Epithelial cell of proximal tubule (primary cell): Measurements from ENCODE around the gene CCDC157. TPM values are rescaled to one million over a fixed set of nuclear protein-coding genes. Genes with fewer than 3 reads are reported as not detected.

ENCODE experiments used
- DNase-seq: peaks from one replicate; pipeline ENCODE4 v3.0.0-alpha.2; 2011; ENCODE audit warnings: low read depth
- H3K4me3 ChIP-seq: 2 replicates; pipeline ENCODE4 v1.5.1; 2011; ENCODE audit warnings: low read depth, mild to moderate bottlenecking, low read length
- total RNA-seq: library from RNA; depleted of rRNA; stranded (reverse); fragments of >200 nt; gene quantifications from 2 replicates; pipeline ENCODE4 v1.2.3, GENCODE V29; 2015
- TF ChIP-seq, protein P1 (sequence below): conservative IDR thresholded peaks from 2 replicates; pipeline ENCODE4 v1.5.1; 2012; ENCODE audit warnings: low read depth, mild to moderate bottlenecking, low read length

CCDC157 gene
- total RNA-seq, 1 donor from 2014 or later, result 2.2 TPM

DNA sequence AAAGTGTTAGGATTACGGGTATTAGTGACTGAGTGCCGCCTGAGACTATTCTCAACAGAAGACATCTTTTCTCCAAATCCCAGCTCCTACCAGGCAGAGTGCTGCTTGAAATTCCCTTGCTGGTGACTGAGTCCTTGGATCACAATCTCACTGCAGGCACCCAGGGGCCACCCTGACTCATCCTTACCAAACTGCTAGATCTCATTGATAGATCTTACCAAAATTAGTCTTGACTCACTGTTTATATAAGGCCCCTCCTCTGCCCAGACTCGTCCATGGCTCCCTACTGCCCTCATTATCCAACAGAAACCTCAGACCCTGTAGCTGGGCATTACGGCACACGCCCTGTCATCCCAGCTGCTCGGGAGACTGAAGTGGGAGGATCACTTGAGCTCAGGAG is 44.8 kb upstream of the CCDC157 start:
- DNase-seq, result no peak
- H3K4me3 ChIP-seq, result peak overlapping the region; percentile 13
- TF ChIP-seq, protein P1, sequence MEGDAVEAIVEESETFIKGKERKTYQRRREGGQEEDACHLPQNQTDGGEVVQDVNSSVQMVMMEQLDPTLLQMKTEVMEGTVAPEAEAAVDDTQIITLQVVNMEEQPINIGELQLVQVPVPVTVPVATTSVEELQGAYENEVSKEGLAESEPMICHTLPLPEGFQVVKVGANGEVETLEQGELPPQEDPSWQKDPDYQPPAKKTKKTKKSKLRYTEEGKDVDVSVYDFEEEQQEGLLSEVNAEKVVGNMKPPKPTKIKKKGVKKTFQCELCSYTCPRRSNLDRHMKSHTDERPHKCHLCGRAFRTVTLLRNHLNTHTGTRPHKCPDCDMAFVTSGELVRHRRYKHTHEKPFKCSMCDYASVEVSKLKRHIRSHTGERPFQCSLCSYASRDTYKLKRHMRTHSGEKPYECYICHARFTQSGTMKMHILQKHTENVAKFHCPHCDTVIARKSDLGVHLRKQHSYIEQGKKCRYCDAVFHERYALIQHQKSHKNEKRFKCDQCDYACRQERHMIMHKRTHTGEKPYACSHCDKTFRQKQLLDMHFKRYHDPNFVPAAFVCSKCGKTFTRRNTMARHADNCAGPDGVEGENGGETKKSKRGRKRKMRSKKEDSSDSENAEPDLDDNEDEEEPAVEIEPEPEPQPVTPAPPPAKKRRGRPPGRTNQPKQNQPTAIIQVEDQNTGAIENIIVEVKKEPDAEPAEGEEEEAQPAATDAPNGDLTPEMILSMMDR, result no peak

DNA sequence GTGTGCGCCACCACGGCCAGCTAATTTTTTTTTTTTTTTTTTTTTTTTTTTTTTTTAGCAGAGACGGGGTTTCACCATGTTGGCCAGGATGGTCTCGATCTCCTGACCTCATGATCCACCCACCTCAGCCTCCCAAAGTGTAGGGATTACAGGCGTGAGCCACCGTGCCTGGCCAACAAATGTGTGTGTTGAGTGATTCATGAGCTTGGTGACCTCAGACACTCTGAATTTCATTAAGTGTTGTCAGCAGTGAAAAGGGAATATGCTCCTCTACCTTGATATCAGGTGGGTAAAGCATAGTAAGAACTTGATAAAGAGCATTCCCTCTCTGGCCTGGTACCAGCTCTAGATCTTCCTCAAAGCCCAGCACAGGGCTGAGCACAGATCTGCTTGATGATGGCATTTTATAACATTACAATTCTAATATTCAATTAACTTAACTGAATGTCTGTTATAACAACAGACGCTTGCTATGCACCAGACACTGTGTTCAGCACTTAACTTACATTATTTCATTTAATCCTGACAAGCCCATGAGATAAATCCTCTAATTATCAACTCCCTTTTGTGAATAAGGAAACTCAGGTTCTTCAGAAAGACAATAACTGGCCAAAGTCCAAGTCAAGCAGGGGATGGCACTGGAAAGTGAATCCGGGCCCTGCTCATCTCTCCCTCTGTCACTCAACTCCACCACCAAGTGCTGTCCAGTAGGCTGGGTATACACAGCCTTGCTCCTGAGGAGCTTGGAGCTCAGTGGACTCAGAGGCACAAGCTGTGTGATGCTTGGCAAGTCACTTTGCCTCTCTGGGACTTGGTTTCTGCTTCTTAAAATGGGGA is 43.1 kb upstream of the CCDC157 start:
- TF ChIP-seq, protein P1, result no peak
- H3K4me3 ChIP-seq, result no peak overlapping the region
- no peak for DNase-seq

GRCh38 chr22:30314915-30315314 is 41.9 kb upstream of the CCDC157 start:
- TF ChIP-seq, protein P1, result no peak
- no peak for DNase-seq
- no peak overlapping the region for H3K4me3 ChIP-seq

- H3K4me3 ChIP-seq, result no peak overlapping the region
- TF ChIP-seq, protein P1, result no peak
- no peak for DNase-seq
Measured at GRCh38 chr22:30315962-30316576, 40.7 kb upstream of the CCDC157 start.

DNA sequence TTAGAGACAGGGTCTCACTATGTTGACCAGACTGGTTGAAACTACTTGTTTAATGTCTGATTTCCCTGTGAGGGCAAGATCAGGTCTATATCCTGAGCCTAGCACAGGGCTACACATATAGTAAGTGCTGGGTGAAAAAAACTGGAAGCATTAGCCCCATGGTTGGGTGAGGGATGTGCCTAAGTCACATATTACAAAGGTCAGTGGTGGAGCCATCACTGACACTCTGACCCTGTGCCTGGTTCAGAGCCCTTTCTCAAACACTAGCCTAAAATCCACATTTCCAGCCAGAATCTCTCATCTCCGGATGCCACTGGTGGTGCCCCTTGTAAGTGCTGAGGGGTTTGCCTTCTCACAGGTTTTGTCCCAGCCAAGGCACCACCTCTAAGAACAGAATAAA is 39.0 kb upstream of the CCDC157 start:
- TF ChIP-seq, protein P1, result no peak
- H3K4me3 ChIP-seq, result no peak overlapping the region
- no peak for DNase-seq

DNA sequence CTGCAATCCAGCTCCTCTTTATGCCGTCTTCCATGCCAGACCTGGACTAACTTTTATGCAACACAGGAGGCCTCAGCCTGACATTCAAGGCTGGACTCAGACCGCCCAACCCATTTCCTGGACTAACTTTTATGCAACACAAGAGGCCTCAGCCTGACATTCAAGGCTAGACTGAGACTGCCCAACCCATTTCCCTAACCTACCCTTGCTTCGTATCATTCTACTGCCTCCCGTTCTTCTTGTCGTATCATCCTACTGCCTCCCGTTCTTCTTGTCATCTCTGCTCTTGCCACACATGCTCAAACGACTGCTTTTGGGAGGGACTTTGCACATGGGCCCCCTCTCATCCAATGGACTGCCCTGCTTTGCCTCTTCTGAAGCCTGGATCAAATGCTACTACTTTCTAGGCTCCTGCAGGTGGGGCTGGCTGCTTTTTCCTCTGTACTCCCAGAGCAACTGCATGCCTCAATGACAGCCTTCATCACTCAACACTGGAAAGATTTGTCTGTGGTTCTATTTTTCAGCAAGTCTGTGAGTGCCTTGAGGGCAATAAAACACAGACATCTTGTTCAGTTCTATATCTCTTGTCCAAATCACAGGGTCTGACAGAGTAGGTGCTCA is 37.9 kb upstream of the CCDC157 start:
- no peak overlapping the region for H3K4me3 ChIP-seq
- no peak for DNase-seq
- TF ChIP-seq, protein P1, result no peak
